Measurements from ENCODE around the gene ZNF793.

DNA sequence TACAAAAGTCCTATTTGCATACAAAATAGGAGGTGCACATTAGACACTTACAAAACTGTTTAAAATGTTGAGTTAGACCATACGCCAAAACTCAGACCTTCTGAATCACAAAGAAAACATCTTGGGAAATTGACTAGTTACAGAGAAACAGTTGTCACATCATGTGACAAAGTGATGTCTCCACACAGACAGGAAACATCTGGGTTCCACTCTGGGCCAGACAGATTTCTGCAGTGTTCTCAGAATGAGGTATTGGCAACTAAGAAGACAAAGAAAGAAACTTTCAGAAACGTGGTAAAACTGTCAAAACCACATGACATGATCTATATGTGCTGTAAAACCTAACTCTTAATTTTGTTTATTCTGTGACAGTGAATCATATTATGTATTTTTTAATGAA lies 6.7 kb downstream of the ZNF793 start:
- TF ChIP-seq, protein P1, sequence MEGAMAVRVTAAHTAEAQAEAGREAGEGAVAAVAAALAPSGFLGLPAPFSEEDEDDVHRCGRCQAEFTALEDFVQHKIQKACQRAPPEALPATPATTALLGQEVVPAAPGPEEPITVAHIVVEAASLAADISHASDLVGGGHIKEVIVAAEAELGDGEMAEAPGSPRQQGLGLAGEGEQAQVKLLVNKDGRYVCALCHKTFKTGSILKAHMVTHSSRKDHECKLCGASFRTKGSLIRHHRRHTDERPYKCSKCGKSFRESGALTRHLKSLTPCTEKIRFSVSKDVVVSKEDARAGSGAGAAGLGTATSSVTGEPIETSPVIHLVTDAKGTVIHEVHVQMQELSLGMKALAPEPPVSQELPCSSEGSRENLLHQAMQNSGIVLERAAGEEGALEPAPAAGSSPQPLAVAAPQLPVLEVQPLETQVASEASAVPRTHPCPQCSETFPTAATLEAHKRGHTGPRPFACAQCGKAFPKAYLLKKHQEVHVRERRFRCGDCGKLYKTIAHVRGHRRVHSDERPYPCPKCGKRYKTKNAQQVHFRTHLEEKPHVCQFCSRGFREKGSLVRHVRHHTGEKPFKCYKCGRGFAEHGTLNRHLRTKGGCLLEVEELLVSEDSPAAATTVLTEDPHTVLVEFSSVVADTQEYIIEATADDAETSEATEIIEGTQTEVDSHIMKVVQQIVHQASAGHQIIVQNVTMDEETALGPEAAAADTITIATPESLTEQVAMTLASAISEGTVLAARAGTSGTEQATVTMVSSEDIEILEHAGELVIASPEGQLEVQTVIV (IDR thresholded peaks at IDR 0.05; ENCODE audit: borderline replicate concordance, partially characterized antibody): no peak
- TF ChIP-seq SUZ12 (IDR thresholded peaks at IDR 0.05; ENCODE audit: unreplicated experiment) (no peak), POLR2A (IDR thresholded peaks at IDR 0.05; ENCODE audit: low read depth, low read length) (no peak), SREBF1 (IDR thresholded peaks at IDR 0.05; ENCODE audit: low read length) (no peak), NFYA (IDR thresholded peaks at IDR 0.05; ENCODE audit: borderline replicate concordance, low read depth, low read length) (no peak), NRF1 (conservative IDR thresholded peaks at IDR 0.05; ENCODE audit: low read depth, low read length) (no peak), HCFC1 (IDR thresholded peaks at IDR 0.05; ENCODE audit: low read length) (no peak), HDAC2 (IDR thresholded peaks at IDR 0.05) (no peak)
- TF ChIP-seq, protein P2, sequence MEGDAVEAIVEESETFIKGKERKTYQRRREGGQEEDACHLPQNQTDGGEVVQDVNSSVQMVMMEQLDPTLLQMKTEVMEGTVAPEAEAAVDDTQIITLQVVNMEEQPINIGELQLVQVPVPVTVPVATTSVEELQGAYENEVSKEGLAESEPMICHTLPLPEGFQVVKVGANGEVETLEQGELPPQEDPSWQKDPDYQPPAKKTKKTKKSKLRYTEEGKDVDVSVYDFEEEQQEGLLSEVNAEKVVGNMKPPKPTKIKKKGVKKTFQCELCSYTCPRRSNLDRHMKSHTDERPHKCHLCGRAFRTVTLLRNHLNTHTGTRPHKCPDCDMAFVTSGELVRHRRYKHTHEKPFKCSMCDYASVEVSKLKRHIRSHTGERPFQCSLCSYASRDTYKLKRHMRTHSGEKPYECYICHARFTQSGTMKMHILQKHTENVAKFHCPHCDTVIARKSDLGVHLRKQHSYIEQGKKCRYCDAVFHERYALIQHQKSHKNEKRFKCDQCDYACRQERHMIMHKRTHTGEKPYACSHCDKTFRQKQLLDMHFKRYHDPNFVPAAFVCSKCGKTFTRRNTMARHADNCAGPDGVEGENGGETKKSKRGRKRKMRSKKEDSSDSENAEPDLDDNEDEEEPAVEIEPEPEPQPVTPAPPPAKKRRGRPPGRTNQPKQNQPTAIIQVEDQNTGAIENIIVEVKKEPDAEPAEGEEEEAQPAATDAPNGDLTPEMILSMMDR (IDR thresholded peaks at IDR 0.05 in 2 of 3, conservative IDR thresholded peaks at IDR 0.05 in 1 of 3; ENCODE audit: control insufficient read depth in 2 of 3, extremely low read depth in 1 of 3, insufficient read depth in 1 of 3, low read depth in 3 of 3, low read length in 3 of 3): no peak
- TF ChIP-seq, protein P3, sequence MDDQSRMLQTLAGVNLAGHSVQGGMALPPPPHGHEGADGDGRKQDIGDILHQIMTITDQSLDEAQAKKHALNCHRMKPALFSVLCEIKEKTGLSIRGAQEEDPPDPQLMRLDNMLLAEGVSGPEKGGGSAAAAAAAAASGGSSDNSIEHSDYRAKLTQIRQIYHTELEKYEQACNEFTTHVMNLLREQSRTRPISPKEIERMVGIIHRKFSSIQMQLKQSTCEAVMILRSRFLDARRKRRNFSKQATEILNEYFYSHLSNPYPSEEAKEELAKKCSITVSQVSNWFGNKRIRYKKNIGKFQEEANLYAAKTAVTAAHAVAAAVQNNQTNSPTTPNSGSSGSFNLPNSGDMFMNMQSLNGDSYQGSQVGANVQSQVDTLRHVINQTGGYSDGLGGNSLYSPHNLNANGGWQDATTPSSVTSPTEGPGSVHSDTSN (IDR thresholded peaks at IDR 0.05; ENCODE audit: insufficient replicate concordance, low read depth, low read length): no peak
